ENCODE data around the gene MMP7. TPM values are rescaled to one million over a fixed set of nuclear protein-coding genes. Genes with fewer than 3 reads are reported as not detected.
"Not testable (repeated sequence)": the region's sequence is repeated elsewhere in the genome, so short reads cannot be mapped to it uniquely, and the experiment has no call there.

Gene MMP7
- total RNA-seq, 1 experiment from 2014 or later: not detected

DNA sequence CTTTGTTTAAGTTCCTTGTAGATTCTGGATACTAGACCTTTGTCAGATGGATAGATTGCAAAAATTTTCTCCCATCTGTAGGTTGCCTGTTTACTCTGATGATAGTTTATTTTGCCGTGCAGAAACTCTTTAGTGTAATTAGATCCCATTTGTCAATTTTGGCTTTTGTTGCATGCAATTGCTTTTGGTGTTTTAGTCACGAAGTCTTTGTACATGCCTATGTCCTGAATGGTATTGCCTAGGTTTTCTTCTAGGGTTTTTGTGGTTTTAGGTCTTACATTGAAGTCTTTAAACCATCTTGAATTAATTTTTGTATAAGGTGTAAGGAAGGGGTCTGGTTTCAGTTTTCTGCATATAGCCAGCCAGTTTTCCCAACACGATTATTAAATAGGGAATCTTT lies 27.7 kb downstream of the MMP7 start:
- in situ Hi-C loops (cut with HindIII; ENCODE audit: low sequenced_read_pairs); DNase-seq (ENCODE audit: low spot score): not testable (repeated sequence)

- no peak for DNase-seq (ENCODE audit: low spot score)
- in situ Hi-C loops (cut with HindIII; ENCODE audit: low sequenced_read_pairs): no loop called here
These were observed 29.7 kb downstream of the MMP7 start for GRCh38 chr11:102500829-102501228.

DNA sequence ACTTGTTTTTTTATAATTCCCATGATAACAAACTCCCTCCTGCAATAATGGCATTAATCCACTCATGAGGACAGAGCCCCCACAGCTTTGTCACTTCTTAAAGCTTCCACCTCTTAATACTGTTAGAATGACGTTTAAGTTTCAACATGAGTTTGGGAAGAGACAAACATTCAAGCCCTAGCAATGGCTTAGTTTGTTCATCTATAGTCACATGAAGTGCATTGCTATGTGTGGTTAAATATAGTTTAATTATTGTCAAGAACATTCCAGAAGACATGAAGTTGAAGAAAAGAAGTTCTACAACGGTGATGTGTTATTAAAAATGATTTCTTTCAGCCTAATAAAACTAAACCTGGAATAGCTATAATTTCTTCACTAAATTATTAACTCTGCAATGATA lies 30.6 kb downstream of the MMP7 start:
- no peak for DNase-seq (ENCODE audit: low spot score)
- in situ Hi-C loops (cut with HindIII; ENCODE audit: low sequenced_read_pairs): no loop called here

- in situ Hi-C loops (cut with HindIII; ENCODE audit: low sequenced_read_pairs): no loop called here
- no peak for DNase-seq (ENCODE audit: low spot score)
These were observed 31.4 kb downstream of the MMP7 start for GRCh38 chr11:102499151-102499550.

DNA sequence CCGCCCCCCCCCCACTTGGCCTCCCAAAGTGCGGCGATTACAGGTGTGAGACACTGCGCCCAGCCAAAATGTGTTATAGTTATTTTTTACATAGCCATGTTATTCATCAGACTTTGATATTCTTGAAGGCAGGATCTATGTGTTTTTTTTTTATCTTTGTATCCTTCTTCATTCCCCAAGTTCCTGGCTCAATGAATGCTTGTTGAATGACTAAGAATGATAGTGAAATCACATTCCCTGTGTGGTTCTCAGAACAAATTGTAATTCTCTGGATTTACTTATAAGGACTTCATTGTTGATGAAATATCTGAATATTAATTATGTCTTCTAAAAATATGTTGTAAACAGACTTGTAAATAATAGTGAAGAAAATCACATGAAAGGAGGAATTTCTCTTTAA lies 33.5 kb downstream of the MMP7 start:
- in situ Hi-C loops (cut with HindIII; ENCODE audit: low sequenced_read_pairs): no loop called here
- no peak for DNase-seq (ENCODE audit: low spot score)

DNA sequence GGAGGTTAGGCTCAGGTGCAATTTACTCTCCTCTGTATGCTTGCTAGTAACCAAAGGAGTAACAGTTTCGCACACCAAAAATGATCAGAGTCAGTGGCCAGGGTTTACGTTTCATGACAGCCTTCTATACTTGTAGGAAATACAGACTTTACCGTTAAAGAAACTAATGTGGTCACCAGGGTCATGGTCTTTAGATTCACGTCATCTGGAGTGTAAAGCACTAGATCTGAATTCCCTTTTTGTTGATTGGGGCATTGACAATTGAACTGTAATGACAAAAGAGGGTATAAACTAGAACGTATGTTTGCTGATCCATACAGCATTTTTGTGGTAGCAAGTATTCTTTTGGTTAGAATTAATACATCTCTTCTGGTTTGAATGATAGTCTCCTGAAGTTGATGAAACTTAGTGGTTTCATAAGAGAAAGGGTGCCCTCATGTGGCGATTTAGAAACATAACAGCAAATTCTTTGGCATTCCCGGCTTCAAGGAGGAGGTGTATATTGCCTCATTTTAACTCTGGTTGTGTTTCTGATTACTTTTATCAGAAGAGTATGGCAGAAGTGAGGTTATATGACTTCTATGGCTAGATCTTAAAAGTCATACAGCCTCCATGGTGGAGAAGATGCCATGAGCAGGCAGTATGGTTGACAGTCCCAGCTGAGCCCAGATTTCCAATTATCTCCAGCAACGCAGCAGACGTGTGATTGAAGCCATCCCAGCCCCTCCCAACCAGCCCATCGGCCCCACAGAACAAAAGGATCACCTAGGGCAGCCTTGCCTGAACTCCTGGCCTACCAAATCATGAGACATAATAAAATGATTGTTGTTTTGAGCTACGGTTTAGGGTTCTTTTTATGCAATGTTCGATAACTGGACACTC lies 35.1 kb downstream of the MMP7 start:
- in situ Hi-C loops (cut with HindIII; ENCODE audit: low sequenced_read_pairs): no loop called here
- DNase-seq (ENCODE audit: low spot score): peak; percentile 79

GRCh38 chr11:102494216-102494615 lies 36.3 kb downstream of the MMP7 start:
- in situ Hi-C loops (cut with HindIII; ENCODE audit: low sequenced_read_pairs): no loop called here
- DNase-seq (ENCODE audit: low spot score): no peak

GRCh38 chr11:102493524-102493923 lies 37.0 kb downstream of the MMP7 start:
- DNase-seq (ENCODE audit: low spot score): no peak
- in situ Hi-C loops (cut with HindIII; ENCODE audit: low sequenced_read_pairs): no loop called here

DNA sequence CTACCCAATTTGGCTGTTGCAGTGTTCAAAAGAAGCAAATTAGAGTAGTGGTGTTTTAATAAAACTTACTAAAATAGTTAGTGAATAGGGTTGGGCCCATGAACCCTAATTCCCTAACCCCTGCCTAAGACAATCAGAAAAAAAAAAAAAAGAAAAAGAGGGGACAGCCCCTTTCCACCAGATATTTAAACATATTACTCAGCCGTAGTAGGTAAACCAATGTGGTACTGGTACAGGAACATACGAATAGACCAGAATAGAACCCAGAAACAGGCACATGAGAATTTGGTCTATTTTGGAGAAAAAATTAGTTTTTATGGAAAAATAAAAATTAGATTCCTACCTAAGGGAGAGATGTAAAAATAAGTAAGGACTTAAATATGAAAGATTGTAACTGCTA lies 38.6 kb downstream of the MMP7 start:
- DNase-seq (ENCODE audit: low spot score): no peak
- in situ Hi-C loops (cut with HindIII; ENCODE audit: low sequenced_read_pairs): no loop called here

DNA sequence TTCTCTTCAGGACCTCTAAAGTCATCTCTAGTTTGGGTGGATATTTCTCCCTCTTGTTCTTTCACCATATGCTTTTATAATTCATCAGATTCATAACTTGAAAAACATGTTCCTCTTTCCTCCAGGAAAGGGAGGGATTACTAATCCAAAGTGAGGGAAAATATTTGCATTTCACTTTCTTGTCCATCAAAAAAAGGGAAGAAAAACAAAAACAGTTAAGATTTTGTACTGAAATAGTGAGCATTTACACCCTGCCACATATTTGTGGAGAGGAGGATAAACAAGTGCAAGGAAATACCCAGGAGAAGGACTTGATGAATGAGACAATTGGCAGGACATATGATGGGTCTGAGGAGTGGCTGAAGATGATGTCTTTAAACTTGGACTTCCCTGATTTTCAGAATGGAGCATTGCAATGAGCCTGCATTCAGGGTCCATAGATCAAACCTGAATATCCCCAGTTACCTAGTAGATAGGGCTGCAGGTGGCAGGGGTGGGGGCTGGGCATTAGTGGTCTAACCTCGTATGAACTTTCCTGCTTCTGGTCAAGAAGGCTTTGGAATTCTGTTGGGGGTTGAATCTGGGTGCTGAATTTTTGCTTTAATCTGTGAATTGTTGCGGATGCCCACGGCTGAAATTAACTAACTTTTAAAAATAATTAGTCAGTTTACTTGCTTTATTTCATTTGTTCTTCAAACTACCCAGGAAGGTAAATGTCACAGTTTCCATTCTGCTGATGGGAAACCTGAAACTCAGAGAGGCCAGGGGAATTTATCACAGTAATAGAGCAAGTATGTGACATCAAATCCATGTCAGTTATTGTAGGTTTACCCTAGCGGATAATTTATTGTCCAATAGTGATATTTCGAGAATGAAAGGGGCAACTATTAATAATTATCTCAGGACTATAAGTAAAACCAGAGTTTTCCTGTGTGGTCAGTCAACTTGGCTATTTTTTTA lies 41.1 kb downstream of the MMP7 start:
- in situ Hi-C loops (cut with HindIII; ENCODE audit: low sequenced_read_pairs): no loop called here
- DNase-seq (ENCODE audit: low spot score): no peak

DNA sequence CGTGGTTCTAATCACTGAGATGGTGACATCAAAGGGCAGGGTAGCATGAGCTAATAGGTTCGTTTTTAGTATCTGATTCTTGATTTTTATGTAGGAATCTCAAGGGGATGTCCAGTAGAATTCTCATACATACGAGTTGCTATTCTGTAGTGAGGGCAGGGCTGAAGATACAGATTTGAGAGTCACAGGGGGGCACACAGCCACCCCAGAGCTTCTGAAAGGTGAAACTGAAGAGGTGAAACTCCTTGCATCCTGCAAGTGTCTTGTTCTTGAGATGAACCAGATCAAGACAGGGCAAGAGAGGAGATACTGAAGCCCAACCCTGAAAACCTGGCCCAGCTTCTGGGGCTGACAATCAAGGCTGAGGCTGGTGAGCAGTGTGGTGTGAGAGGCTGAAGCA lies 42.3 kb downstream of the MMP7 start:
- no peak for DNase-seq (ENCODE audit: low spot score)
- in situ Hi-C loops (cut with HindIII; ENCODE audit: low sequenced_read_pairs): no loop called here

DNA sequence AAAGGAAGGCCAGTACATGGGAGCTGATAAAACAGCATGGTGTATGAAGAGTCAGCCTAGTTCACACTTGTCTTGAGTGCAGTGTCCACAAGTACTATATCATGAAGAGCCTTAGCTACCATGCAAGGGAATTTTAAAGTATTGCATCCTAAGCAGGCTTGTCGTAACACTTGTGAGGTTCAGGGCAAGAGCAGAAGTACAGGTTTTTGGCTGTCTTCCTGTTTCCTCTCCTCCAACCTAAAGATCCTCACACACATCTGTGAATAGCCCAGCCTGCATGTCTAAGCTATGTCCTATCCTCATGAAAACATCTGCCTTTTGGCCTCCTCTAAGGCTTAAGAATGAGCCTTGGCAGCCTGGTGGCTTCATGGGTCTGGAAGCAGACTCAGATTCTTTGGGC lies 43.3 kb downstream of the MMP7 start:
- in situ Hi-C loops (cut with HindIII; ENCODE audit: low sequenced_read_pairs): no loop called here
- DNase-seq (ENCODE audit: low spot score): no peak

- in situ Hi-C loops (cut with HindIII; ENCODE audit: low sequenced_read_pairs): no loop called here
- DNase-seq (ENCODE audit: low spot score): no peak
These were observed 44.0 kb downstream of the MMP7 start for GRCh38 chr11:102486584-102486983.

DNA sequence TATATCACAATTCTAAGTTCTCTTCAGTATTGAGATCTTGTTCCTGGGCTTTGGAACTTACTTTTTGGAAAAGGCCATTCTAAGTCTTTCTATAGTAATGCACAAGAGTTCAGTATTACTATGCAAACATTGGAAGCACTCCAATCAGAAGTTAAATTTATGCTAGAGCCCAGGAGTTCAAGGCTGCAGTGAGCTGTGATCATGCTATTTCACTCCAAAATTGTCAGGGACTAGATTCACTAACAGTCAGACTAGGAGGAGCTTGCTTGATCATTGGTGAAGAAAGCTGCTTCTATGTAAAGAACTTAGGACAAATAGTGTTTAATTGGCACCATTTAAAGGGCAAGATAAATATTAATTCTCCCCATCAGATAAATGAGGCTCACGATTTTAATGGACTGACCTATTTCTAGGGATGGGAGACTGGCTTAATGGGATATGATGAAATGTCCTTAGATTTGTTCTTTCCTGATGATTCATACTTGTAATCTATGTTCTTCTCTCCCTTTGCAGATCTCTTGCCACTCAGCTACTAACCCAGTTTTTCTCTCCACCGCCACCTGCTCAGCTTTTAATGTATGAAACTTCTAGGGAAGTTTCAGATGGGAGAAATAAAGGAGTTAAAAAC lies 45.3 kb downstream of the MMP7 start:
- no peak for DNase-seq (ENCODE audit: low spot score)
- in situ Hi-C loops (cut with HindIII; ENCODE audit: low sequenced_read_pairs): no loop called here

DNA sequence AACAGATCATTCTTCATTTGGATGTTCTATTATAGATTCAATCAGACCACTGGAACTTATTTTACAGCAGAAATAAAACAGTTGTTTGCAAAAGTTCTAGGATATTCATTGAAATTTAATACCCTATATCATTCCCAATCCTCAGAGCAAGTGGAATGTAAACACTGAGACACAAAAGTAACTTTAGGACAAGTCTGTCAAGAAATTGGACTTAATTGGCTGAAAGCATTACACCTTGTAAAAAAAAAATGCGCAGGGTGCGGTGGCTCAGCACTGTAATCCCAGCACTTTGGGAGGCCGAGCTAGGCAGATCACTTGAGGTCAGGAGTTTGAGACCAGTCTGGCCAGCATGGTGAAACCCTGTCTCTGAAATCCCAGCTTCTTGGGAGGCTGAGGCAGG lies 48.1 kb downstream of the MMP7 start:
- no peak for DNase-seq (ENCODE audit: low spot score)
- in situ Hi-C loops (cut with HindIII; ENCODE audit: low sequenced_read_pairs): no loop called here

- in situ Hi-C loops (cut with HindIII; ENCODE audit: low sequenced_read_pairs): no loop called here
- no peak for DNase-seq (ENCODE audit: low spot score)
These were observed 50.8 kb downstream of the MMP7 start for GRCh38 chr11:102479733-102480132.

DNA sequence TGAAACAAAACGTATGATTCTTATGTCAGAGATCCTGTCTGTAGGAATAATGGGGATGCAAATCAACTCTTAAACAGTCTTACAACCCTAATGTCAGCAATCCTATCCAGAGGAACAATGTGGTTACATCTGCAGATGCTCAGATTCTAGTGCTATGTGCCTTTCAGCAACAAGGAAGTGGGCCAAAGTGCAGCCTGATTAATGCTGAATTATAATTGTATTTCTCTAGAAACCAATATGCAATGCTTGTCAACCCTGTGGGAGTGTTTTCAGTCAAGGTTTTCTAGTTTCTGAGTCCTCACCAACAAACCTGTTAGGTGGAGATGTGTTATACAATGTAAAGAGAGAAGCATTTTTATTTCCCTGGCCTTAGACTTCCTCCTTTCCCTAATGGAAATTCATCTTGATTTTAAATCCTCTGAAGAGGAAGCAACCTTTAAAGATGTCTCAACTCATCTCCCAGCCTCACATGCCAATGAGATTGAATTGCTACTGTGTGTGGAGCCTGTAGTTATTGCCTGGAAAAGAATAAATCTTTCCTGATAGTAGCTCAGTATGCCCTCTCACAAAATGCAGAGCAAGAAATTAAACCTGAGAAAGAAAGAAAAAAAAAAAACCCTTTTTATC lies 51.8 kb downstream of the MMP7 start:
- no peak for DNase-seq (ENCODE audit: low spot score)
- in situ Hi-C loops (cut with HindIII; ENCODE audit: low sequenced_read_pairs): no loop called here

- DNase-seq (ENCODE audit: low spot score): no peak
- in situ Hi-C loops (cut with HindIII; ENCODE audit: low sequenced_read_pairs): no loop called here
These were observed 53.7 kb downstream of the MMP7 start for GRCh38 chr11:102476812-102477211.

- in situ Hi-C loops (cut with HindIII; ENCODE audit: low sequenced_read_pairs): no loop called here
- no peak for DNase-seq (ENCODE audit: low spot score)
These were observed 54.5 kb downstream of the MMP7 start for GRCh38 chr11:102476069-102476468.

Measured in G401 (cell line).